OCI-LY3 (cell line): ENCODE measurements around the gene TCP11.

Experiments used
- H2AFZ ChIP-seq: fragments of 200-600, 300-600 bp; shearing (Covaris generic); 2 replicates; pipeline ENCODE4 v1.6.0; 2014; ENCODE audit warnings: antibody characterized with exemption, low read depth, low read length
- H3K27ac ChIP-seq: fragments of 200-600, 300-600 bp; sonication (generic); 2 replicates; pipeline ENCODE4 v1.5.1; 2014; ENCODE audit warnings: mild to moderate bottlenecking, low read length, moderate library complexity, mixed read lengths
- H3K27me3 ChIP-seq: fragments of 200-600, 300-600 bp; sonication (generic); 2 replicates; pipeline ENCODE4 v1.6.1; 2014; ENCODE audit warnings: low read depth, low read length, mixed read lengths
- H3K36me3 ChIP-seq: fragments of 200-600, 300-600 bp; sonication (generic); replicated peaks from 2 replicates; pipeline ENCODE3; 2014; ENCODE audit warnings: low read depth, low read length, mixed read lengths
- H3K4me1 ChIP-seq: fragments of 300-600, 200-600 bp; sonication (generic); 2 replicates; pipeline ENCODE4 v1.6.1; 2014; ENCODE audit warnings: low read length, mixed read lengths
- H3K4me2 ChIP-seq: fragments of 200-600, 300-600 bp; sonication (generic); 2 replicates; pipeline ENCODE4 v1.6.1; 2014; ENCODE audit warnings: low read length, mixed read lengths
- H3K4me3 ChIP-seq: fragments of 300-600, 200-600 bp; sonication (generic); 2 replicates; pipeline ENCODE4 v1.5.1; 2014; ENCODE audit warnings: antibody characterized with exemption, mild to moderate bottlenecking, low read length, moderate library complexity
- H3K79me2 ChIP-seq: fragments of 300-600, 200-600 bp; shearing (Covaris generic); 2 replicates; pipeline ENCODE4 v1.6.1; 2014; ENCODE audit warnings: mild to moderate bottlenecking, low read length, mixed read lengths
- H3K9ac ChIP-seq: fragments of 300-600, 200-600 bp; shearing (Covaris generic); 2 replicates; pipeline ENCODE4 v1.6.0; 2014; ENCODE audit warnings: mild to moderate bottlenecking, low read length, moderate library complexity
- H3K9me3 ChIP-seq: fragments of 200-600, 300-600 bp; shearing (Covaris generic); 2 replicates; pipeline ENCODE4 v1.6.1; 2014; ENCODE audit warnings: low read length, mixed read lengths; ENCODE audit not compliant: insufficient read depth
- H4K20me1 ChIP-seq: fragments of 200-600, 300-600 bp; sonication (generic); 2 replicates; pipeline ENCODE4 v1.6.1; 2016; ENCODE audit warnings: low read length, mixed read lengths; ENCODE audit not compliant: insufficient read depth
- EZH2phosphoT487 ChIP-seq: fragments of 200-600 bp; shearing (Covaris generic); IDR thresholded peaks from 2 replicates; pipeline ENCODE4 v1.6.1; 2018; ENCODE audit warnings: antibody characterized with exemption, mixed run types, low read depth
- TF ChIP-seq, protein P1 (sequence below): fragments of 200-600, 300-600 bp; sonication (generic); IDR thresholded peaks from 2 replicates; pipeline ENCODE4 v1.5.1; 2014; ENCODE audit warnings: antibody characterized with exemption, low read length, low read depth

TCP11 gene

GRCh38 chr6:35173044-35173426, 31.9 kb upstream of the TCP11 start:
- Histone ChIP-seq H3K27ac (no peak overlapping the region), H3K27me3 (peaks cover 10% of the 10 kb centered on the region; the same call in 1 of the 2 replicates), H3K79me2 (no peaks in the 10 kb centered on the region), H3K9ac (no peak overlapping the region), H3K4me2 (no peak overlapping the region), H3K36me3 (no peaks in the 10 kb centered on the region), H2AFZ (no peak overlapping the region), H3K4me3 (no peak overlapping the region), H3K4me1 (peaks cover 10% of the 10 kb centered on the region), H4K20me1 (no peaks in the 10 kb centered on the region), H3K9me3 (no peaks in the 10 kb centered on the region)
- TF ChIP-seq, protein P1, sequence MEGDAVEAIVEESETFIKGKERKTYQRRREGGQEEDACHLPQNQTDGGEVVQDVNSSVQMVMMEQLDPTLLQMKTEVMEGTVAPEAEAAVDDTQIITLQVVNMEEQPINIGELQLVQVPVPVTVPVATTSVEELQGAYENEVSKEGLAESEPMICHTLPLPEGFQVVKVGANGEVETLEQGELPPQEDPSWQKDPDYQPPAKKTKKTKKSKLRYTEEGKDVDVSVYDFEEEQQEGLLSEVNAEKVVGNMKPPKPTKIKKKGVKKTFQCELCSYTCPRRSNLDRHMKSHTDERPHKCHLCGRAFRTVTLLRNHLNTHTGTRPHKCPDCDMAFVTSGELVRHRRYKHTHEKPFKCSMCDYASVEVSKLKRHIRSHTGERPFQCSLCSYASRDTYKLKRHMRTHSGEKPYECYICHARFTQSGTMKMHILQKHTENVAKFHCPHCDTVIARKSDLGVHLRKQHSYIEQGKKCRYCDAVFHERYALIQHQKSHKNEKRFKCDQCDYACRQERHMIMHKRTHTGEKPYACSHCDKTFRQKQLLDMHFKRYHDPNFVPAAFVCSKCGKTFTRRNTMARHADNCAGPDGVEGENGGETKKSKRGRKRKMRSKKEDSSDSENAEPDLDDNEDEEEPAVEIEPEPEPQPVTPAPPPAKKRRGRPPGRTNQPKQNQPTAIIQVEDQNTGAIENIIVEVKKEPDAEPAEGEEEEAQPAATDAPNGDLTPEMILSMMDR = no peak
- no peak for TF ChIP-seq EZH2phosphoT487

GRCh38 chr6:35170891-35171290, 29.8 kb upstream of the TCP11 start:
- Histone ChIP-seq H2AFZ (no peak overlapping the region), H4K20me1 (no peaks in the 10 kb centered on the region), H3K9me3 (no peaks in the 10 kb centered on the region), H3K36me3 (no peaks in the 10 kb centered on the region), H3K4me3 (no peak overlapping the region), H3K27me3 (peaks cover 10% of the 10 kb centered on the region; the same call in 1 of the 2 replicates), H3K9ac (no peak overlapping the region), H3K27ac (no peak overlapping the region), H3K4me2 (peak overlapping the region; percentile 45), H3K4me1 (peaks cover 19% of the 10 kb centered on the region), H3K79me2 (no peaks in the 10 kb centered on the region)
- TF ChIP-seq, protein P1 = no peak
- TF ChIP-seq EZH2phosphoT487 = no peak

DNA sequence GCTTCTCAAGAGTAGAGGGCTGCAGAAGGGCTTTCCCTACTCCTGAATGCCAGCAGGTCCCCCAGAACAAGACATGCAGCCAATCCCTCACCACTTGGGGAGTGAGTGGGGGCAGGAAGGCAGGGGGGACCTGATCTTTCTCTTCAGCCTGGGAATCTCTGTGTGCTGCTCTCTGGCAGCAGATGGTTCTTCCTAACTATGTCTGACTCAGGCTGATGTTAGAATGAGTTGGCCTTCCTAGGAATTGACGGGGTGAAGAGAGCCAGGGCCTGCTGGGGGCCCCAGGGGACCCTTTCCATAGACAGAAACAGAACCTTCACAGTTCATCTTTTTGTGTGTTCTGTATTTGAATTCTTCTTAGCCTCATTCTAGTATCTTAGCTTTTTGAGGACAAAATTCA, 29.0 kb upstream of the TCP11 start:
- H3K4me1 ChIP-seq = peaks cover 26% of the 10 kb centered on the region
- H3K27ac ChIP-seq = no peak overlapping the region
- H3K36me3 ChIP-seq = no peaks in the 10 kb centered on the region
- no peak overlapping the region for H3K4me3 ChIP-seq
- no peaks in the 10 kb centered on the region for H4K20me1 ChIP-seq
- peaks cover 10% of the 10 kb centered on the region; the same call in 1 of the 2 replicates for H3K27me3 ChIP-seq
- H3K4me2 ChIP-seq = no peak overlapping the region
- no peaks in the 10 kb centered on the region for H3K79me2 ChIP-seq
- no peak for TF ChIP-seq EZH2phosphoT487
- TF ChIP-seq, protein P1 = no peak
- H2AFZ ChIP-seq = no peak overlapping the region
- no peak overlapping the region for H3K9ac ChIP-seq
- H3K9me3 ChIP-seq = no peaks in the 10 kb centered on the region

GRCh38 chr6:35168461-35168861, 27.3 kb upstream of the TCP11 start:
- no peak overlapping the region for H3K27ac ChIP-seq
- H3K9ac ChIP-seq = no peak overlapping the region
- no peaks in the 10 kb centered on the region for H4K20me1 ChIP-seq
- no peak overlapping the region for H3K4me3 ChIP-seq
- H3K27me3 ChIP-seq = peaks cover 10% of the 10 kb centered on the region; the same call in 1 of the 2 replicates
- no peak overlapping the region for H2AFZ ChIP-seq
- peaks cover 26% of the 10 kb centered on the region for H3K4me1 ChIP-seq
- no peaks in the 10 kb centered on the region for H3K36me3 ChIP-seq
- no peaks in the 10 kb centered on the region for H3K9me3 ChIP-seq
- no peak overlapping the region for H3K4me2 ChIP-seq
- TF ChIP-seq EZH2phosphoT487 = no peak
- TF ChIP-seq, protein P1 = no peak
- no peaks in the 10 kb centered on the region for H3K79me2 ChIP-seq
